Parathyroid adenoma (tissue), 2 donors: ENCODE results near the gene ART4.

Source experiments
- H2AFZ ChIP-seq: fragments of 300-600 bp; sonication (generic); one replicate; pipeline ENCODE4 v1.7.0; 2017; ENCODE audit warnings: antibody characterized with exemption, mild to moderate bottlenecking
- H3K27ac ChIP-seq: fragments of 300-600 bp; sonication (generic); one replicate; pipeline ENCODE4 v1.7.0; 2017
- H3K27me3 ChIP-seq: fragments of 300-600 bp; sonication (generic); one replicate; pipeline ENCODE4 v1.7.0; 2017; ENCODE audit warnings: low read length; ENCODE audit not compliant: control insufficient read depth, insufficient read depth
- H3K36me3 ChIP-seq: fragments of 300-600 bp; sonication (generic); one replicate; pipeline ENCODE4 v1.7.0; 2017; ENCODE audit warnings: low read length; ENCODE audit not compliant: control insufficient read depth, insufficient read depth
- H3K4me1 ChIP-seq: fragments of 300-600 bp; sonication (generic); one replicate; pipeline ENCODE4 v1.7.0; 2017; ENCODE audit warnings: control low read depth
- H3K4me2 ChIP-seq: fragments of 300-600 bp; sonication (generic); one replicate; pipeline ENCODE4 v1.7.0; 2017; ENCODE audit warnings: low read length
- H3K4me3 ChIP-seq: fragments of 300-600 bp; sonication (generic); one replicate; pipeline ENCODE4 v1.7.0; 2017; ENCODE audit warnings: low read depth, low read length
- H3K79me2 ChIP-seq: fragments of 300-600 bp; sonication (generic); one replicate; pipeline ENCODE4 v1.7.0; 2017; ENCODE audit warnings: control low read depth
- H3K9ac ChIP-seq: fragments of 300-600 bp; sonication (generic); one replicate; pipeline ENCODE4 v1.7.0; 2017; ENCODE audit warnings: mild to moderate bottlenecking
- H3K9me3 ChIP-seq: fragments of 300-600 bp; sonication (generic); one replicate; pipeline ENCODE4 v1.7.0; 2017; ENCODE audit warnings: low read length; ENCODE audit not compliant: control insufficient read depth
- TF ChIP-seq, protein P1 (sequence below): fragments of 300-600 bp; sonication (generic); IDR thresholded peaks from one replicate; pipeline ENCODE4 v1.7.0; 2017; ENCODE audit warnings: antibody characterized with exemption, mild to moderate bottlenecking
- donor health status: primary hyperparathyroidism.

ART4 gene

DNA sequence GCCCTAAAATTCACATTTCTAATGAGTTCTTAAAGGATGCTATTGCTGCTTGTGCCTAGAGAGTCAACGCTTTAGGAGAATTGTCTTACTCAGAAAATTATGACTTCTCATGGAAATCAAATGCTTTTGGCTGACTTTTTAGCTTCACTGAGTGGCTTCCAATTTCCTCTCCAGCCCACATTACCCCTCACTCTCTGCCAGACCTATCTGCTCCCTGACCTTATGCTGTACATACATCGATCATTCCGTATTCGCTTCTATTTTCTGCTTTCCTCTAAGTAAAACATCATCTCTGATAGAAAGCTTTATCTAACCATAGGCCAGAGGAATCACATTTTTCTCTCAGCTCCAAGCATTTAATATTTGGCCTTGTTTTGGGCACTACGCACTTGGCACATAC is 16.8 kb downstream of the ART4 start:
- Histone ChIP-seq H3K4me3 (no peak overlapping the region), H3K27ac (peak overlapping the region; percentile 9), H3K36me3 (no peaks in the 10 kb centered on the region), H2AFZ (no peak overlapping the region), H3K27me3 (no peaks in the 10 kb centered on the region), H3K9ac (no peak overlapping the region), H3K4me2 (no peak overlapping the region), H3K79me2 (no peaks in the 10 kb centered on the region), H3K9me3 (no peaks in the 10 kb centered on the region), H3K4me1 (no peaks in the 10 kb centered on the region)
- TF ChIP-seq, protein P1, sequence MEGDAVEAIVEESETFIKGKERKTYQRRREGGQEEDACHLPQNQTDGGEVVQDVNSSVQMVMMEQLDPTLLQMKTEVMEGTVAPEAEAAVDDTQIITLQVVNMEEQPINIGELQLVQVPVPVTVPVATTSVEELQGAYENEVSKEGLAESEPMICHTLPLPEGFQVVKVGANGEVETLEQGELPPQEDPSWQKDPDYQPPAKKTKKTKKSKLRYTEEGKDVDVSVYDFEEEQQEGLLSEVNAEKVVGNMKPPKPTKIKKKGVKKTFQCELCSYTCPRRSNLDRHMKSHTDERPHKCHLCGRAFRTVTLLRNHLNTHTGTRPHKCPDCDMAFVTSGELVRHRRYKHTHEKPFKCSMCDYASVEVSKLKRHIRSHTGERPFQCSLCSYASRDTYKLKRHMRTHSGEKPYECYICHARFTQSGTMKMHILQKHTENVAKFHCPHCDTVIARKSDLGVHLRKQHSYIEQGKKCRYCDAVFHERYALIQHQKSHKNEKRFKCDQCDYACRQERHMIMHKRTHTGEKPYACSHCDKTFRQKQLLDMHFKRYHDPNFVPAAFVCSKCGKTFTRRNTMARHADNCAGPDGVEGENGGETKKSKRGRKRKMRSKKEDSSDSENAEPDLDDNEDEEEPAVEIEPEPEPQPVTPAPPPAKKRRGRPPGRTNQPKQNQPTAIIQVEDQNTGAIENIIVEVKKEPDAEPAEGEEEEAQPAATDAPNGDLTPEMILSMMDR = no peak

DNA sequence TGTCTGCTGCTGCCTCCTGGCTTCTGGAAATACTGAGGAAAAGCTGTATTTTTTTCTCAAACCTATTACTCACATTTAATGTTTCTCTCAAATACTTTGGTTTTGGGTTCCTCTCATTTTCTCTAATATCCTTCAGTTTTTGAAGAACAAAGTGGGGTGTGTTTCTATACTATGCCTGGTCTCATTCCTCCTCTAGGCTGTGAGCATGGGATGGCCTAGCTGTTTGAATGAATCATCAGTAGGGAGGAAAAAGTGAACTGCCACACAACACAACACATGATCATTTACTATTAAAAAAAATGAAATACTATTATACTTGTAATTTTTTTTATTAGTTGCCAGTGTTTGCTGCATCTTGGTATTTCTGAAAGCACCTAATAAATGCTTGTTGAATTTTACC is 18.1 kb downstream of the ART4 start:
- Histone ChIP-seq H2AFZ (no peak overlapping the region), H3K4me2 (no peak overlapping the region), H3K36me3 (no peaks in the 10 kb centered on the region), H3K4me1 (no peaks in the 10 kb centered on the region), H3K9ac (no peak overlapping the region), H3K27ac (no peak overlapping the region), H3K79me2 (no peaks in the 10 kb centered on the region), H3K9me3 (no peaks in the 10 kb centered on the region), H3K4me3 (no peak overlapping the region), H3K27me3 (no peaks in the 10 kb centered on the region)
- TF ChIP-seq, protein P1 = no peak

GRCh38 chr12:14824012-14824634 is 19.2 kb downstream of the ART4 start:
- Histone ChIP-seq H3K36me3 (no peaks in the 10 kb centered on the region), H2AFZ (no peak overlapping the region), H3K9ac (no peak overlapping the region), H3K79me2 (no peaks in the 10 kb centered on the region), H3K4me1 (no peaks in the 10 kb centered on the region), H3K27me3 (no peaks in the 10 kb centered on the region), H3K4me3 (no peak overlapping the region), H3K9me3 (no peaks in the 10 kb centered on the region), H3K4me2 (no peak overlapping the region), H3K27ac (no peak overlapping the region)
- TF ChIP-seq, protein P1 = no peak

DNA sequence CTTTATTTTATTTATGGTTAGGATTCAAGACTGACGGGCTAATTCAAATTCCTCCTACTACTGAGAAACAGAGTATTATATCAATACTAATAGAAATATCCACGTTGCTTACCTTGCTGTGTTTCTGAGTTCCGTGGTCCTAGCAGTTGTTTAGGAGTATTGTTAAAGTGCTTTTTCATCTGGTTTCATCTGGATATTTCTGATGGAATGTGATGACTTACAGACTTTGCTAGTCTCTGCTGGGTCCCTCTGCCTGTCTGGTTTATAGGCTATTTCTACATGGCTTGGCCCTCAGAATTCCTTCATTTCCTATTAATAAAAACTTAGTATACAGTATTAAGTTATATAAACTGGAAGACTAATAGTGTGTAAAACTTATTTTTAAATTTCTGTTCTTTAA is 29.3 kb downstream of the ART4 start, which contains the start of gene SMCO3:
Gene SMCO3 (minus strand): TSS at position 169 of the 400 bp plus-strand sequence. CDS start 7,502 bp downstream, outside the sequence.
- Histone ChIP-seq H3K9ac (no peak within 1 kb of the TSS), H3K4me1 (no peaks in the 10 kb centered on the region), H2AFZ (no peak within 1 kb of the TSS), H3K9me3 (no peaks in the 10 kb centered on the region), H3K27me3 (no peaks in the 10 kb centered on the region), H3K79me2 (no peaks in the 10 kb centered on the region), H3K27ac (no peak within 1 kb of the TSS), H3K36me3 (no peaks in the 10 kb centered on the region), H3K4me2 (no peak within 1 kb of the TSS), H3K4me3 (no peak within 1 kb of the TSS)
- TF ChIP-seq, protein P1 = no peak

DNA sequence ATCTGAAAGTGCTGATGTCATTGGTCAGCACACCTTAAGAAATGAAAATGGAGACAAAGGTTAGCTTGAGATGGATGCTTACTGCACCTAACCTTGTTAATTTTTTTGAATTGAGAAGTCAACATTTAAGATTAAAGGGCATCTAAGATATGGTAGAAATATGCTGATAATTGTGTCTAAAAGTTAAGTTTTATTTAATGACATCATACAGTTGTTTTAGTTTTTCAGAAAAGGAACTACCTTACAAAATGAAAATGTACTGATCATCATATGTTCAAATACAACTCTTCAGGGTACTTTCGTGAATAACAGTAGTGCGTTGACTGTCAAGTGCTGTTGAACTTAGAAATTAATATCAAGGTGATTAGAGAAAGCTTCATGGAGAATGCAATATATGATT is 31.8 kb downstream of the ART4 start:
- Histone ChIP-seq H3K4me1 (no peaks in the 10 kb centered on the region), H3K9me3 (no peaks in the 10 kb centered on the region), H3K27ac (no peak overlapping the region), H3K9ac (no peak overlapping the region), H3K4me2 (no peak overlapping the region), H3K27me3 (no peaks in the 10 kb centered on the region), H3K36me3 (no peaks in the 10 kb centered on the region), H3K4me3 (no peak overlapping the region), H3K79me2 (no peaks in the 10 kb centered on the region), H2AFZ (no peak overlapping the region)
- TF ChIP-seq, protein P1 = no peak
